Neuronal stem cell (in vitro differentiated cells): ENCODE data around the gene TRMT2B.
"Not testable (repeated sequence)": the region's sequence is repeated elsewhere in the genome, so short reads cannot be mapped to it uniquely, and the experiment has no call there.

Experiments
- DNase-seq: peaks from one replicate; pipeline ENCODE4 v3.0.0-alpha.2; 2013; ENCODE audit warnings: low spot score
- H2AFZ ChIP-seq: one replicate; pipeline ENCODE4 v1.6.1; 2013; ENCODE audit warnings: mild to moderate bottlenecking, low read length, inconsistent platforms
- H2AK5ac ChIP-seq: 2 replicates; pipeline ENCODE4 v1.6.1; 2013; ENCODE audit warnings: low read depth, mild to moderate bottlenecking, inconsistent platforms, low read length, moderate library complexity, mixed read lengths
- H2BK120ac ChIP-seq: 2 replicates; pipeline ENCODE4 v1.6.1; 2013; ENCODE audit warnings: low read depth, mild to moderate bottlenecking, inconsistent platforms, low read length, moderate library complexity, mixed read lengths
- H2BK12ac ChIP-seq: one replicate; pipeline ENCODE4 v1.6.1; 2013; ENCODE audit warnings: low read length, inconsistent platforms
- H2BK15ac ChIP-seq: 2 replicates; pipeline ENCODE4 v1.6.1; 2013; ENCODE audit warnings: mild to moderate bottlenecking, low read length, inconsistent platforms, mixed read lengths
- H2BK5ac ChIP-seq: one replicate; pipeline ENCODE4 v1.6.1; 2013; ENCODE audit warnings: inconsistent platforms, mild to moderate bottlenecking, low read length, moderate library complexity
- H3K14ac ChIP-seq: one replicate; pipeline ENCODE4 v1.6.1; 2013; ENCODE audit warnings: low read length, inconsistent platforms
- H3K18ac ChIP-seq: 2 replicates; pipeline ENCODE4 v1.6.1; 2013; ENCODE audit warnings: low read length, inconsistent platforms
- H3K23ac ChIP-seq: 2 replicates; pipeline ENCODE4 v1.6.1; 2013; ENCODE audit warnings: low read depth, mild to moderate bottlenecking, mixed read lengths, low read length, inconsistent platforms; ENCODE audit not compliant: poor library complexity
- H3K27ac ChIP-seq: replicated peaks from 3 replicates; pipeline ENCODE4 v1.5.1; 2013; ENCODE audit warnings: low read length, inconsistent platforms
- H3K27me3 ChIP-seq, 3 experiments: 2 replicates each; pipeline ENCODE4 v1.6.1; 2013; ENCODE audit warnings: low read length in 3 of 3, mild to moderate bottlenecking in 2 of 3, inconsistent platforms in 1 of 3, low read depth in 1 of 3, mixed read lengths in 1 of 3, moderate library complexity in 1 of 3; ENCODE audit not compliant: control insufficient read depth in 3 of 3, insufficient read depth in 3 of 3
- H3K36me3 ChIP-seq, 2 donors: replicated peaks in 1 of 2; 2 replicates each; pipeline ENCODE4 v1.6.1; 2013; ENCODE audit warnings: low read length in 2 of 2; ENCODE audit not compliant: control insufficient read depth in 2 of 2, insufficient read depth in 2 of 2
- H3K4ac ChIP-seq: 2 replicates; pipeline ENCODE4 v1.6.1; 2013; ENCODE audit warnings: inconsistent platforms, mild to moderate bottlenecking, low read length, moderate library complexity
- H3K4me1 ChIP-seq, 2 donors: 1 replicate in 1 of 2; 2 replicates in 1 of 2; pipeline ENCODE4 v1.6.1; 2013; ENCODE audit warnings: low read length in 2 of 2, low read depth in 1 of 2; ENCODE audit not compliant: control insufficient read depth in 2 of 2, insufficient read depth in 1 of 2
- H3K4me2 ChIP-seq: one replicate; pipeline ENCODE4 v1.6.1; 2013; ENCODE audit warnings: mild to moderate bottlenecking, low read length, inconsistent platforms; ENCODE audit not compliant: insufficient read depth, poor library complexity, severe bottlenecking
- H3K4me3 ChIP-seq, 2 donors: 2 replicates each; pipeline ENCODE4 v1.5.1; 2013; ENCODE audit warnings: low read length in 2 of 2, mild to moderate bottlenecking in 2 of 2, inconsistent platforms in 1 of 2, moderate library complexity in 1 of 2
- H3K79me1 ChIP-seq: one replicate; pipeline ENCODE4 v1.6.1; 2013; ENCODE audit warnings: low read depth, mild to moderate bottlenecking, inconsistent platforms, low read length, moderate library complexity
- H3K9ac ChIP-seq: one replicate; pipeline ENCODE4 v1.6.1; 2013; ENCODE audit warnings: mild to moderate bottlenecking, low read depth, low read length, inconsistent platforms; ENCODE audit not compliant: poor library complexity
- H3K9me3 ChIP-seq, 2 donors: replicated peaks in 1 of 2; 2 replicates each; pipeline versions ENCODE3 to v1.6.1; 2013; ENCODE audit warnings: low read length in 2 of 2, mild to moderate bottlenecking in 2 of 2, inconsistent platforms in 1 of 2, low read depth in 1 of 2, mixed read lengths in 1 of 2, moderate library complexity in 1 of 2; ENCODE audit not compliant: control insufficient read depth in 2 of 2, insufficient read depth in 1 of 2
- H4K8ac ChIP-seq: one replicate; pipeline ENCODE4 v1.6.1; 2013; ENCODE audit warnings: low read depth, mild to moderate bottlenecking, inconsistent platforms, low read length, moderate library complexity
- H4K91ac ChIP-seq: one replicate; pipeline ENCODE4 v1.6.1; 2013; ENCODE audit warnings: low read length, low read depth, mild to moderate bottlenecking, inconsistent platforms; ENCODE audit not compliant: poor library complexity
- WGBS, 2 donors: extraction: QIAGEN DNeasy Blood & Tissue Kit; methylation state at CpG; one replicate each; pipeline ENCODE4 v1.1.7; 2013; ENCODE audit warnings: missing lambda C conversion rate in 2 of 2, mixed read lengths in 1 of 2; ENCODE audit not compliant: insufficient read length in 2 of 2, insufficient replicate concordance in 1 of 2; ENCODE audit errors: extremely low coverage in 2 of 2; 5-methylcytosine and 5-hydroxymethylcytosine counted together

Gene TRMT2B

GRCh38 chrX:101028562-101028961 is 23.3 kb downstream of the TRMT2B start:
- Histone ChIP-seq H3K79me1 (no peaks in the 10 kb centered on the region), H2BK15ac (no peak overlapping the region), H4K8ac (no peak overlapping the region), H3K4me3 (no peak overlapping the region), H3K4ac (no peak overlapping the region), H3K14ac (no peak overlapping the region), H2BK12ac (no peak overlapping the region), H3K9me3 (no peaks in the 10 kb centered on the region), H3K18ac (no peak overlapping the region), H3K27me3 (no peaks in the 10 kb centered on the region), H3K23ac (no peak overlapping the region), H2AFZ (no peak overlapping the region), H3K4me2 (no peak overlapping the region), H3K4me1 (no peaks in the 10 kb centered on the region), H3K36me3 (peaks cover 0 to 9% of the 10 kb centered on the region in 2 donors), H3K27ac (no peak overlapping the region), H2AK5ac (no peak overlapping the region), H2BK120ac (no peak overlapping the region), H2BK5ac (no peak overlapping the region), H3K9ac (no peak overlapping the region), H4K91ac (no peak overlapping the region)
- WGBS, 2 donors, result no CpG with 5 or more reads among the region's 1 CpG
- no peak for DNase-seq

- H3K4me1 ChIP-seq, result no peaks in the 10 kb centered on the region
- no peak overlapping the region for H3K4ac ChIP-seq
- no peaks in the 10 kb centered on the region for H3K9me3 ChIP-seq
- H3K4me2 ChIP-seq, result no peak overlapping the region
- H3K23ac ChIP-seq, result no peak overlapping the region
- peaks cover 0 to 21% of the 10 kb centered on the region in 2 donors for H3K36me3 ChIP-seq
- H4K8ac ChIP-seq, result no peak overlapping the region
- H3K9ac ChIP-seq, result no peak overlapping the region
- no peaks in the 10 kb centered on the region for H3K79me1 ChIP-seq
- no peak overlapping the region for H3K27ac ChIP-seq
- H3K27me3 ChIP-seq, result no peaks in the 10 kb centered on the region
- no peak overlapping the region for H2BK15ac ChIP-seq
- DNase-seq, result no peak
- no peak overlapping the region for H2BK120ac ChIP-seq
- no peak overlapping the region for H4K91ac ChIP-seq
- H2BK12ac ChIP-seq, result no peak overlapping the region
- no peak overlapping the region for H2BK5ac ChIP-seq
- H3K4me3 ChIP-seq, result no peak overlapping the region
- H3K14ac ChIP-seq, result no peak overlapping the region
- no peak overlapping the region for H3K18ac ChIP-seq
- H2AK5ac ChIP-seq, result no peak overlapping the region
- H2AFZ ChIP-seq, result no peak overlapping the region
These were observed 26.8 kb downstream of the TRMT2B start for GRCh38 chrX:101025126-101025525.

- H3K9ac ChIP-seq, result no peak overlapping the region
- H3K9me3 ChIP-seq, result no peaks in the 10 kb centered on the region
- H3K27me3 ChIP-seq, result no peaks in the 10 kb centered on the region
- H3K36me3 ChIP-seq, result peaks cover 4 to 41% of the 10 kb centered on the region in 2 donors
- no peak overlapping the region for H2BK5ac ChIP-seq
- H3K23ac ChIP-seq, result no peak overlapping the region
- no peak overlapping the region for H4K91ac ChIP-seq
- H2BK15ac ChIP-seq, result no peak overlapping the region
- no peak overlapping the region for H2AFZ ChIP-seq
- H3K4me2 ChIP-seq, result no peak overlapping the region
- H3K27ac ChIP-seq, result no peak overlapping the region
- no peak for DNase-seq
- WGBS, 2 donors, result no CpG with 5 or more reads among the region's 3 CpGs
- H2BK120ac ChIP-seq, result no peak overlapping the region
- no peak overlapping the region for H3K14ac ChIP-seq
- no peaks in the 10 kb centered on the region for H3K4me1 ChIP-seq
- H3K79me1 ChIP-seq, result no peaks in the 10 kb centered on the region
- H3K18ac ChIP-seq, result no peak overlapping the region
- H4K8ac ChIP-seq, result no peak overlapping the region
- no peak overlapping the region for H3K4me3 ChIP-seq
- no peak overlapping the region for H3K4ac ChIP-seq
- no peak overlapping the region for H2AK5ac ChIP-seq
- H2BK12ac ChIP-seq, result no peak overlapping the region
These were observed 29.9 kb downstream of the TRMT2B start for GRCh38 chrX:101022020-101022419.

GRCh38 chrX:101012031-101012430 is 39.9 kb downstream of the TRMT2B start:
- not testable (repeated sequence) for H4K91ac ChIP-seq, H3K27me3 ChIP-seq, H3K9me3 ChIP-seq, H2AK5ac ChIP-seq, H3K79me1 ChIP-seq, H2BK15ac ChIP-seq, H4K8ac ChIP-seq, DNase-seq, H3K18ac ChIP-seq, H3K4me1 ChIP-seq, H3K4me2 ChIP-seq, H2BK5ac ChIP-seq, H2AFZ ChIP-seq, H3K27ac ChIP-seq, H2BK120ac ChIP-seq, H3K14ac ChIP-seq, H3K23ac ChIP-seq, H3K4ac ChIP-seq, H2BK12ac ChIP-seq, H3K4me3 ChIP-seq, H3K9ac ChIP-seq
- no CpG with 5 or more reads among the region's 1 CpG for WGBS, 2 donors
- peaks cover 2 to 33% of the 10 kb centered on the region in 2 donors for H3K36me3 ChIP-seq
